ENCODE measurements around the gene MYO7B. TPM values are rescaled to one million over a fixed set of nuclear protein-coding genes. Genes with fewer than 3 reads are reported as not detected.

MYO7B gene
- total RNA-seq, 6 experiments from 2014 or later: 0.74 to 1.3 (median 0.98) TPM

GRCh38 chr2:127597046-127597983 is 61.8 kb downstream of the MYO7B start:
- peaks cover 44% of the 10 kb centered on the region for H3K4me1 Mint-ChIP-seq (ENCODE audit: low read depth)
- H3K9me3 Mint-ChIP-seq: peaks cover 46% of the 10 kb centered on the region
- no peak for TF ChIP-seq CTCF (IDR thresholded peaks at IDR 0.05)
- H3K4me3 Mint-ChIP-seq: no peak overlapping the region
- H3K27ac Mint-ChIP-seq: peak overlapping the region; percentile 80
- peaks cover 47% of the 10 kb centered on the region for H3K36me3 Mint-ChIP-seq (ENCODE audit: low read depth)
- H3K27me3 Mint-ChIP-seq (ENCODE audit: insufficient read depth): no peaks in the 10 kb centered on the region
- no peak for DNase-seq

GRCh38 chr2:127597984-127598380 is 62.5 kb downstream of the MYO7B start:
- Mint-ChIP-seq H3K27ac (peak overlapping the region; percentile 80), H3K4me1 (ENCODE audit: low read depth) (peaks cover 44% of the 10 kb centered on the region), H3K4me3 (no peak overlapping the region), H3K36me3 (ENCODE audit: low read depth) (peaks cover 52% of the 10 kb centered on the region), H3K9me3 (peaks cover 53% of the 10 kb centered on the region), H3K27me3 (ENCODE audit: insufficient read depth) (no peaks in the 10 kb centered on the region)
- DNase-seq: peak; percentile 63
- no peak for TF ChIP-seq CTCF (IDR thresholded peaks at IDR 0.05)

- DNase-seq: no peak
- peak overlapping the region; percentile 80 for H3K27ac Mint-ChIP-seq
Observed at GRCh38 chr2:127598711-127599110, 63.2 kb downstream of the MYO7B start.

GRCh38 chr2:127599211-127599610 is 63.7 kb downstream of the MYO7B start:
- TF ChIP-seq CTCF (IDR thresholded peaks at IDR 0.05): no peak
- Mint-ChIP-seq H3K36me3 (ENCODE audit: low read depth) (peaks cover 59% of the 10 kb centered on the region), H3K9me3 (peaks cover 62% of the 10 kb centered on the region), H3K27me3 (ENCODE audit: insufficient read depth) (no peaks in the 10 kb centered on the region), H3K27ac (peak overlapping the region; percentile 25), H3K4me1 (ENCODE audit: low read depth) (peaks cover 44% of the 10 kb centered on the region), H3K4me3 (peak overlapping the region; percentile 50)
- no peak for DNase-seq

More at GRCh38 chr2:127598711-127599110, 63.2 kb downstream of the MYO7B start:
- Mint-ChIP-seq H3K27me3 (ENCODE audit: insufficient read depth) (no peaks in the 10 kb centered on the region), H3K4me3 (no peak overlapping the region), H3K9me3 (peaks cover 59% of the 10 kb centered on the region), H3K4me1 (ENCODE audit: low read depth) (peaks cover 44% of the 10 kb centered on the region), H3K36me3 (ENCODE audit: low read depth) (peaks cover 57% of the 10 kb centered on the region)
- TF ChIP-seq CTCF (IDR thresholded peaks at IDR 0.05): no peak

GRCh38 chr2:127604986-127605385 is 69.5 kb downstream of the MYO7B start:
- H3K4me3 Mint-ChIP-seq: no peak overlapping the region

More at GRCh38 chr2:127604986-127605385, 69.5 kb downstream of the MYO7B start:
- Mint-ChIP-seq H3K9me3 (peaks cover 38% of the 10 kb centered on the region), H3K36me3 (ENCODE audit: low read depth) (peaks cover 37% of the 10 kb centered on the region), H3K4me1 (ENCODE audit: low read depth) (0 out of 2 replicates have a peak, but pooled peaks cover 1% of the 10 kb centered on the region), H3K27me3 (ENCODE audit: insufficient read depth) (no peaks in the 10 kb centered on the region; the same call in 1 of the 2 replicates), H3K27ac (no peak overlapping the region)
- no peak for DNase-seq
- TF ChIP-seq CTCF (IDR thresholded peaks at IDR 0.05): no peak

All from HFFc6 (cell line).